ENCODE measurements around the gene S100A10.

S100A10 gene

DNA sequence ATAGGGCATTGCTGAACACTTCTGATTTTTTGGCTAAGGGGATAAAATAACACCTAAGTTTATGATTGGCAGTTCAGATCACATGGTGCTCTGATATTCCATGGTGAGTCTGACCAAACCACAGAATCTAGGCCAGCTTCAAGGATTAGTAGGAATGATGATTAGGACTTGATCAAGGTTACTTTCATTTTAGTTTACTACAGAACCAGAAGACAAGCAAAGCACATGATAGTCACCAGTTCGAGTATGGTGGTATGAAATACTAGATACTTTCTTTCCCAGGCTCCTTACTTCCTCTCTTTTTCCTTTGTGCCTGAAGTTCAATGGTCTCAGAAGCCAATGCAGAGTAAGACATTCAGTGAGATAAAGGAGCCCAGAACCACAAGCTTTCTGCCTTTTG, 26.6 kb downstream of the S100A10 start:
- no peak for FAIRE-seq
- TF ChIP-seq, protein P1, sequence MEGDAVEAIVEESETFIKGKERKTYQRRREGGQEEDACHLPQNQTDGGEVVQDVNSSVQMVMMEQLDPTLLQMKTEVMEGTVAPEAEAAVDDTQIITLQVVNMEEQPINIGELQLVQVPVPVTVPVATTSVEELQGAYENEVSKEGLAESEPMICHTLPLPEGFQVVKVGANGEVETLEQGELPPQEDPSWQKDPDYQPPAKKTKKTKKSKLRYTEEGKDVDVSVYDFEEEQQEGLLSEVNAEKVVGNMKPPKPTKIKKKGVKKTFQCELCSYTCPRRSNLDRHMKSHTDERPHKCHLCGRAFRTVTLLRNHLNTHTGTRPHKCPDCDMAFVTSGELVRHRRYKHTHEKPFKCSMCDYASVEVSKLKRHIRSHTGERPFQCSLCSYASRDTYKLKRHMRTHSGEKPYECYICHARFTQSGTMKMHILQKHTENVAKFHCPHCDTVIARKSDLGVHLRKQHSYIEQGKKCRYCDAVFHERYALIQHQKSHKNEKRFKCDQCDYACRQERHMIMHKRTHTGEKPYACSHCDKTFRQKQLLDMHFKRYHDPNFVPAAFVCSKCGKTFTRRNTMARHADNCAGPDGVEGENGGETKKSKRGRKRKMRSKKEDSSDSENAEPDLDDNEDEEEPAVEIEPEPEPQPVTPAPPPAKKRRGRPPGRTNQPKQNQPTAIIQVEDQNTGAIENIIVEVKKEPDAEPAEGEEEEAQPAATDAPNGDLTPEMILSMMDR (IDR thresholded peaks at IDR 0.05; ENCODE audit: insufficient read depth, missing control alignments): no peak
- no peak for DNase-seq (ENCODE audit: insufficient read length, low spot score)

DNA sequence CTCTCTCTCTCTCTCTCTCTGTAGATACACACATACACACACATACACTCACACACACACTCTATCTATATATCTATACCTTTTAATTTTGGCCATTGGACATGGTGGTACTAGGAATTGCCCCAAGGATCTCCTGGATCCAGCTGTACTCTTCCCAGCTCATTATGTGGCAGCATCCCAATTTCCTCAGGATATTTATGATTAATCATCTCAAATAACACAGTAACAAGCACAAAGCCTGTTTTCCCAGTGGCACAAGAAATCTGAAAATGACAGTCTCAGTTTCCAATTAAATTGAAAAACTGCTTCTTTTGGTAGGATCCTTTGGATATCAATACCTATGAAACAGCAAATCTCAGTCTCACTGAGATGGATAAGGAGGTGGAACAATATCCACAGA, 27.6 kb downstream of the S100A10 start:
- TF ChIP-seq, protein P1 (IDR thresholded peaks at IDR 0.05; ENCODE audit: insufficient read depth, missing control alignments): no peak
- DNase-seq (ENCODE audit: insufficient read length, low spot score) (no peak), FAIRE-seq (no peak)

DNA sequence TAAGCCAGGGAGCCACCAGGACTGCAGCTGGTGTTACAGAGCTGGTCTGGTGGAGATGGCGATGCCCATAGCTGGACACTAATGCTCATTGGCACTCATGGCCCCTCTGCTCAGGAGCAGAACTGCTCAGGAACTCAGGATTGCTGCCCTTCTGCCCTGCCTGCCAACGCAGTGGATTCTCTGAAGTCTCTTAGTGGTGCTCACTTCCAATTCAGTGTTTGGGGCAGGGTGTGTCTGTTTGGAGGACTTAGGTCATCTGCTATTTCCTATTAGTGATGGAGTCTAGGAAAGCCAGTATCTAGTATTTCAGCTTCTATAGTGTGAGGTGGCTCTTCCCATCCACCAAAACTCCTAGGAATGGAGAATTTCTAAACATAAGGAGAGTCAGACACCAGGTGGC, 29.1 kb downstream of the S100A10 start:
- DNase-seq (ENCODE audit: insufficient read length, low spot score): no peak
- FAIRE-seq: no peak
- TF ChIP-seq, protein P1 (IDR thresholded peaks at IDR 0.05; ENCODE audit: insufficient read depth, missing control alignments): no peak

- TF ChIP-seq, protein P1 (IDR thresholded peaks at IDR 0.05; ENCODE audit: insufficient read depth, missing control alignments): no peak
- no peak for DNase-seq (ENCODE audit: insufficient read length, low spot score)
- no peak for FAIRE-seq
These were observed 30.4 kb downstream of the S100A10 start for GRCh38 chr1:151963288-151963687.

- no peak for FAIRE-seq
These were observed 31.8 kb downstream of the S100A10 start for GRCh38 chr1:151961833-151962232.

DNA sequence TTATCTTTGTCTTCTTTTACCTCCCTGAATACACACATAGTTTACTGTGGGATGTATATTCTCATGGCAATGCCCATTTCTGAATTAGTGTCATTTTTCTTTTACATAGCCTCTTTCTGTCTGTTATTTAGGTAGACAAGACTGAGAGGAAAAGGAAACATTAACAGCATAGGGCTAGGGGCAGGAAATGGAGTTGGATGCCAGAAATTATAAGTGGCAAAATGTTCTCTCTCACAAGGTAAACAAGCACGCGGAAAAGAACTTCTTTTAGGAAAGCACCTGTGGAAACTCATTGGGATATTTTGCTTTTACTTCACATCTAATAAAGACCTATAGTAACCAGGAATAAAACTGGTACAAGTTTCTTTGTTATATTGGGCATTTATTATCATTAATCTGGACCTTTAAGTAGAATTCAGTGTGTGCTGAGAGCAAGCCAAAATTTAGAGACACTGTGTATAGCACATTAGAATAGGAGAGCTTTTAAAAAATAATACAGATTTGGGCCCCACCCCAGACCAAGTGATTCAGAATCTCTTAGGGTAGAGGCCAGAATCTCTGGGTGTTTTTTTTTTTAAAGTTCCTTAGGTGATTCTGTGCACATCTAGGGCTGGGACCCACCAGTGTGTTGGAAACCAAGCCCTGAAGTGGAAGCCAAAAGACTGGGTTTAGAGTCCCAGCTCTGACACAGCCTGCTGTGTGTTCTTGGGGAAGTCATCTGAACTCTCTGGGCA, 32.7 kb downstream of the S100A10 start:
- TF ChIP-seq, protein P1 (IDR thresholded peaks at IDR 0.05; ENCODE audit: insufficient read depth, missing control alignments): no peak
- DNase-seq (ENCODE audit: insufficient read length, low spot score): no peak
- no peak for FAIRE-seq

More at GRCh38 chr1:151961833-151962232, 31.8 kb downstream of the S100A10 start:
- no peak for DNase-seq (ENCODE audit: insufficient read length, low spot score)
- TF ChIP-seq, protein P1 (IDR thresholded peaks at IDR 0.05; ENCODE audit: insufficient read depth, missing control alignments): no peak

DNA sequence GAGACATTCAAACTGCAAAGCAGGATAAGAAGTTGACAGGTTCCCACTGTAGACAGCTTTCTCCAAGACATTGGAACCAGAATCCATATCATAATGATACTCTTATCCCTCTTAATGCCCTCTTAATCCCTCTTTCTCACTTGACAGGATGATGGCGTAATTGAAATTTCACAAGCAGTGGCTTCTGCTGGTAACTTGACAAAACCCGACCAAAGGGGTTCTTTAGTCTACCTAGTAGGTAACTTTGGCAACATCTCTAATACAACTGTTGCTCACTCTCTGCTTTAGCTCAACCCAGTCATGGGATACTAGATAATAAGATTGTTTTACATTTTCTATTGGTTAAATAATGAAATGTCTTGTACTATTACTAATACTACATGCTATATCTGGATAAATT, 34.7 kb downstream of the S100A10 start:
- DNase-seq (ENCODE audit: insufficient read length, low spot score): peak; percentile 36
- no peak for FAIRE-seq

More for the DNA sequence above, 34.7 kb downstream of the S100A10 start:
- TF ChIP-seq, protein P1 (IDR thresholded peaks at IDR 0.05; ENCODE audit: insufficient read depth, missing control alignments): no peak

Measured in D721Med (cell line).